HG02678 (cell line): Measurements from ENCODE around the gene FMNL3.

Experiments used
- ATAC-seq: cut with Tn5 transposase; IDR thresholded peaks from one replicate; pipeline ENCODE4 v1.9.1; 2021; ENCODE audit warnings: mild to moderate bottlenecking, moderate library complexity; ENCODE audit not compliant: unreplicated experiment

Gene FMNL3

GRCh38 chr12:49658276-49658675 is 48.9 kb downstream of the FMNL3 start:
- no peak for ATAC-seq

GRCh38 chr12:49655595-49656236 is 51.5 kb downstream of the FMNL3 start:
- ATAC-seq: no peak

- ATAC-seq: no peak
Observed at GRCh38 chr12:49654715-49655114, 52.5 kb downstream of the FMNL3 start.

GRCh38 chr12:49652921-49653520 is 54.2 kb downstream of the FMNL3 start:
- no peak for ATAC-seq

- ATAC-seq: no peak
Observed at GRCh38 chr12:49651855-49652254, 55.4 kb downstream of the FMNL3 start.

- ATAC-seq: no peak
Observed at GRCh38 chr12:49649892-49650291, 57.3 kb downstream of the FMNL3 start.

GRCh38 chr12:49649445-49649844 is 57.8 kb downstream of the FMNL3 start:
- no peak for ATAC-seq

- no peak for ATAC-seq
Observed at GRCh38 chr12:49648712-49649003, 58.5 kb downstream of the FMNL3 start.

- ATAC-seq: no peak
Observed at GRCh38 chr12:49647827-49648711, 59.1 kb downstream of the FMNL3 start.

GRCh38 chr12:49646871-49647654 is 60.1 kb downstream of the FMNL3 start:
- ATAC-seq: no peak

- no peak for ATAC-seq
Observed at GRCh38 chr12:49646331-49646830, 60.8 kb downstream of the FMNL3 start.

- no peak for ATAC-seq
Observed at GRCh38 chr12:49645146-49646039, 61.8 kb downstream of the FMNL3 start.

GRCh38 chr12:49644620-49644994 is 62.6 kb downstream of the FMNL3 start:
- no peak for ATAC-seq

- no peak for ATAC-seq
Observed at GRCh38 chr12:49643961-49644619, 63.1 kb downstream of the FMNL3 start.

GRCh38 chr12:49643135-49643534 is 64.1 kb downstream of the FMNL3 start:
- no peak for ATAC-seq

GRCh38 chr12:49642370-49642802 is 64.8 kb downstream of the FMNL3 start:
- no peak for ATAC-seq

- ATAC-seq: no peak
Observed at GRCh38 chr12:49641748-49642369, 65.3 kb downstream of the FMNL3 start.

GRCh38 chr12:49636979-49637755 is 70.0 kb downstream of the FMNL3 start:
- no peak for ATAC-seq
